ENCODE data around the gene GPR37L1.
A peak's percentile ranks its signal among the peaks of the same experiment; 100 is the strongest.

The GPR37L1 gene

DNA sequence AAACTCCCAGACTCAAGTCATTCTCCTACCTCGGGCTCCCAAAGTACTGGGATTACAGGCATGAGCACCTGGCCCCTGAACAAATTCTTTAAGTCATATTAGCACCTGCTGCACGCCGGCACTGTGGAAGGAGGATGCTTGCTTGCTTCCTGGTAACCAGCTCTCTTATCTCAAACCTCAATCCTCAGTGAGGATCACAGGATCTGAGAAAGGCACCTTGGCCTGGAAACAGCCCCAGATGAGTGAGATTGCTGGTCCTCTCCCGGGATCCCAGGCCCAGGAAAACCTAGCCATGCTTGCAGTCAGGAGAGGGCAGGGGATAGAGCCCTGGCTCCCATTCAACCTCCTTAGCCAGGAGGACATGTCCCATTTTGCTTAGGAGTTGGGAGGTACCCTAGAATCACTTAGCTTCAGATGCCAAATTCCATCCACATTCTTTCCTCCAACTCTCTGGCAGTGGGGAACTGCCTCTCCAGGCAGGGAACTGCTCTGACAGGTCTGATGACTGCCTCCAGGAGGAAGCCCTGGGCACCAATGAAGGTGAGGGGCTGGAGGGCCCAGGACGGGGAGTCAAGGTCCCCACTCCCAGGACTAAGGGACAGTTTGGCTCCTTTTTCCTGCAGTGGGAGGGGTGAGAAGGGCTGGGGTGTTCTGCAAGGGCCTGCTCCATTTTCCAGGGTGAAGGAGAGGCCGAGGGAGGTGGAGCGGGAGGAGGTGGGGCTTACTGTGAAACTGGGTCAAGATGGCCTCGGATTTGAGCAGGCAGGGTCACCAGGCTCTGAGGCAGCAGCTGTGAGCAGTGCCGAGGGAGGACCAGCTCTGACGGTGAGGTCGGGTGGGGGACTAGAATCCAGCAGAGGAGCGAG is 9.5 kb downstream of the GPR37L1 start:
- no peak overlapping the region for H3K4me2 ChIP-seq (ENCODE audit: low read length, poor library complexity, severe bottlenecking)
- H3K14ac ChIP-seq (ENCODE audit: low read length in 2 of 2): no peak overlapping the region
- H3K4me3 ChIP-seq (ENCODE audit: insufficient read depth in 1 of 2, low read depth in 1 of 2, low read length in 2 of 2): no peak overlapping the region
- no peak overlapping the region for H2BK120ac ChIP-seq (ENCODE audit: low read depth, low read length)
- no peak overlapping the region for H2BK5ac ChIP-seq (ENCODE audit: low read depth, low read length, poor library complexity, severe bottlenecking)
- WGBS: 91% methylated on average over 12 of the region's 12 CpGs
- H3K9ac ChIP-seq (ENCODE audit: low read length): peak overlapping the region; percentile 38
- peaks cover 0 to 1% of the 10 kb centered on the region in 2 experiments for H3K27me3 ChIP-seq (ENCODE audit: control insufficient read depth in 1 of 2, insufficient read depth in 1 of 2, low read length in 2 of 2)
- peaks cover 17% of the 10 kb centered on the region for H3K79me1 ChIP-seq (replicated peaks; ENCODE audit: low read length, poor library complexity, severe bottlenecking)
- no peak overlapping the region for H3K23ac ChIP-seq (ENCODE audit: low read length in 2 of 2)
- H2BK12ac ChIP-seq (ENCODE audit: low read length in 2 of 2): no peak overlapping the region
- H3K27ac ChIP-seq (ENCODE audit: low read length, poor library complexity, severe bottlenecking): no peak overlapping the region
- no peak overlapping the region for H3K4ac ChIP-seq (ENCODE audit: low read depth in 1 of 2, low read length in 2 of 2)
- no peak overlapping the region for H4K91ac ChIP-seq (ENCODE audit: low read length)
- H4K8ac ChIP-seq (ENCODE audit: low read length): no peak overlapping the region
- no peak overlapping the region for H2BK15ac ChIP-seq (ENCODE audit: low read depth, poor library complexity, severe bottlenecking)
- peaks cover 39 to 50% of the 10 kb centered on the region in 2 experiments for H3K36me3 ChIP-seq (ENCODE audit: control insufficient read depth in 1 of 2, insufficient read depth in 2 of 2, low read depth in 1 of 2, low read length in 2 of 2)
- no peak for DNase-seq
- H3K18ac ChIP-seq (ENCODE audit: low read depth in 1 of 2, low read length in 2 of 2): no peak overlapping the region
- H2AK5ac ChIP-seq (ENCODE audit: low read length, severe bottlenecking): no peak overlapping the region
- H3K4me1 ChIP-seq (ENCODE audit: control insufficient read depth, insufficient read depth, low read depth, low read length): peaks cover 5% of the 10 kb centered on the region
- H3K9me3 ChIP-seq (ENCODE audit: control insufficient read depth, low read length): no peaks in the 10 kb centered on the region
- H2AFZ ChIP-seq (ENCODE audit: low read depth, low read length): no peak overlapping the region

DNA sequence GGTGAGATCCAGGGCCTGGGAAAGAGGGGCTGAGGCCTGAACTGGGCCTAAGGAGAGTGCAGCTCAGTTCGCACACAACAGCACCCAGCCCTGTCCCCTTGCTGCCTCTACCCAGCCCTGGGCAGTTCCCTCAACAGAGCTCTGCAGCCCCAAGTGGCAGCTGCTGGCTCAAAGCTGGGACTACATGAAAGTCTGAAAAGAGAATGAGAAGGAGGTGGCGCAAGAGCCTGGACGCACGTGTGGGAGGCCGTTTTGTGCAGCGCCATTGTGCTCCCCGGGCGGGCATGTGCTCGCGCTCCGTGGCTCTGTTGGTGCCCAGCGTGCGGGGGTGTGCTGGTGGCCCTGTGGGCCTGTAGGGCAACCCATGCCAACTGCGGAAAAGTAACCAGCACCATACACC is 10.3 kb downstream of the GPR37L1 start:
- Histone ChIP-seq H2BK120ac (ENCODE audit: low read depth, low read length) (no peak overlapping the region), H3K36me3 (ENCODE audit: control insufficient read depth in 1 of 2, insufficient read depth in 2 of 2, low read depth in 1 of 2, low read length in 2 of 2) (peaks cover 45 to 58% of the 10 kb centered on the region in 2 experiments), H2BK5ac (ENCODE audit: low read depth, low read length, poor library complexity, severe bottlenecking) (no peak overlapping the region), H3K9ac (ENCODE audit: low read length) (peak overlapping the region; percentile 38), H3K9me3 (ENCODE audit: control insufficient read depth, low read length) (no peaks in the 10 kb centered on the region), H2BK15ac (ENCODE audit: low read depth, poor library complexity, severe bottlenecking) (no peak overlapping the region), H4K91ac (ENCODE audit: low read length) (no peak overlapping the region), H3K27me3 (ENCODE audit: control insufficient read depth in 1 of 2, insufficient read depth in 1 of 2, low read length in 2 of 2) (no peaks in the 10 kb centered on the region), H3K4me2 (ENCODE audit: low read length, poor library complexity, severe bottlenecking) (no peak overlapping the region), H3K23ac (ENCODE audit: low read length in 2 of 2) (no peak overlapping the region), H3K27ac (ENCODE audit: low read length, poor library complexity, severe bottlenecking) (no peak overlapping the region), H3K4ac (ENCODE audit: low read depth in 1 of 2, low read length in 2 of 2) (no peak overlapping the region), H3K14ac (ENCODE audit: low read length in 2 of 2) (no peak overlapping the region), H3K4me1 (ENCODE audit: control insufficient read depth, insufficient read depth, low read depth, low read length) (peaks cover 5% of the 10 kb centered on the region), H3K18ac (ENCODE audit: low read depth in 1 of 2, low read length in 2 of 2) (no peak overlapping the region), H4K8ac (ENCODE audit: low read length) (no peak overlapping the region), H2AK5ac (ENCODE audit: low read length, severe bottlenecking) (no peak overlapping the region), H3K79me1 (replicated peaks; ENCODE audit: low read length, poor library complexity, severe bottlenecking) (peaks cover 17% of the 10 kb centered on the region), H2BK12ac (ENCODE audit: low read length in 2 of 2) (no peak overlapping the region), H2AFZ (ENCODE audit: low read depth, low read length) (no peak overlapping the region), H3K4me3 (ENCODE audit: insufficient read depth in 1 of 2, low read depth in 1 of 2, low read length in 2 of 2) (no peak overlapping the region)
- DNase-seq: no peak
- WGBS: 96% methylated on average over 10 of the region's 14 CpGs

DNA sequence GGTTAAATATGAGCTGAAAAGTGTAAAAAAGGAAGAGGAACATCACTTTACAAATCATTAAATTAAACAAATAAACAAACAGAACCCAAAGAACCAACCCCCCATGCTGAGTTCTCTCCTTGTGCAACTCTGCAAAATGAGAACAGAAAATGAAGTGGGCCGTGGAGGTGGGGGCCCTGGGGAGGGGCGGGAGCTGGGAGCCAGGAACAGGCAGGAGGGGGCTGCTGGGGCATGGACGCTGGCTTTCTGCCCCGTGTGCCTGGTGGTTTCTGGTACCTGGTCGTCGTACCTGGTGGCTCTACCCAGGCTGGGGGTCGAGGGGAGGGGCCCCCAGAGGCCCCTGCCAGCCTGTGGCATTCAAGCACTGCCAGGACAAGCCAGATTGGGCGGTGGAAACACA is 10.8 kb downstream of the GPR37L1 start:
- 95% methylated on average over 8 of the region's 8 CpGs for WGBS
- H2BK12ac ChIP-seq (ENCODE audit: low read length in 2 of 2): no peak overlapping the region
- no peak overlapping the region for H3K27ac ChIP-seq (ENCODE audit: low read length, poor library complexity, severe bottlenecking)
- H3K27me3 ChIP-seq (ENCODE audit: control insufficient read depth in 1 of 2, insufficient read depth in 1 of 2, low read length in 2 of 2): no peaks in the 10 kb centered on the region
- peaks cover 7% of the 10 kb centered on the region for H3K4me1 ChIP-seq (ENCODE audit: control insufficient read depth, insufficient read depth, low read depth, low read length)
- no peak overlapping the region for H3K9ac ChIP-seq (ENCODE audit: low read length)
- peak overlapping the region; percentile 13 for H4K8ac ChIP-seq (ENCODE audit: low read length)
- no peak overlapping the region for H3K18ac ChIP-seq (ENCODE audit: low read depth in 1 of 2, low read length in 2 of 2)
- H3K9me3 ChIP-seq (ENCODE audit: control insufficient read depth, low read length): no peaks in the 10 kb centered on the region
- H3K4me3 ChIP-seq (ENCODE audit: insufficient read depth in 1 of 2, low read depth in 1 of 2, low read length in 2 of 2): no peak overlapping the region
- H2AFZ ChIP-seq (ENCODE audit: low read depth, low read length): no peak overlapping the region
- peaks cover 49 to 63% of the 10 kb centered on the region in 2 experiments for H3K36me3 ChIP-seq (ENCODE audit: control insufficient read depth in 1 of 2, insufficient read depth in 2 of 2, low read depth in 1 of 2, low read length in 2 of 2)
- H3K4me2 ChIP-seq (ENCODE audit: low read length, poor library complexity, severe bottlenecking): no peak overlapping the region
- H3K4ac ChIP-seq (ENCODE audit: low read depth in 1 of 2, low read length in 2 of 2): no peak overlapping the region
- H3K79me1 ChIP-seq (replicated peaks; ENCODE audit: low read length, poor library complexity, severe bottlenecking): peaks cover 20% of the 10 kb centered on the region
- H2BK15ac ChIP-seq (ENCODE audit: low read depth, poor library complexity, severe bottlenecking): no peak overlapping the region
- H2BK120ac ChIP-seq (ENCODE audit: low read depth, low read length): no peak overlapping the region
- no peak for DNase-seq
- no peak overlapping the region for H4K91ac ChIP-seq (ENCODE audit: low read length)
- H3K23ac ChIP-seq (ENCODE audit: low read length in 2 of 2): no peak overlapping the region
- no peak overlapping the region for H2BK5ac ChIP-seq (ENCODE audit: low read depth, low read length, poor library complexity, severe bottlenecking)
- H3K14ac ChIP-seq (ENCODE audit: low read length in 2 of 2): no peak overlapping the region
- no peak overlapping the region for H2AK5ac ChIP-seq (ENCODE audit: low read length, severe bottlenecking)

- no peaks in the 10 kb centered on the region for H3K9me3 ChIP-seq (ENCODE audit: control insufficient read depth, low read length)
- H3K36me3 ChIP-seq (ENCODE audit: control insufficient read depth in 1 of 2, insufficient read depth in 2 of 2, low read depth in 1 of 2, low read length in 2 of 2): peaks cover 54 to 63% of the 10 kb centered on the region in 2 experiments
- no peak overlapping the region for H2AK5ac ChIP-seq (ENCODE audit: low read length, severe bottlenecking)
- no peak overlapping the region for H4K91ac ChIP-seq (ENCODE audit: low read length)
- H3K27me3 ChIP-seq (ENCODE audit: control insufficient read depth in 1 of 2, insufficient read depth in 1 of 2, low read length in 2 of 2): no peaks in the 10 kb centered on the region
- H2BK15ac ChIP-seq (ENCODE audit: low read depth, poor library complexity, severe bottlenecking): no peak overlapping the region
- H3K23ac ChIP-seq (ENCODE audit: low read length in 2 of 2): no peak overlapping the region
- no peak overlapping the region for H3K4me2 ChIP-seq (ENCODE audit: low read length, poor library complexity, severe bottlenecking)
- no peak overlapping the region for H2BK120ac ChIP-seq (ENCODE audit: low read depth, low read length)
- no peak overlapping the region for H3K4me3 ChIP-seq (ENCODE audit: insufficient read depth in 1 of 2, low read depth in 1 of 2, low read length in 2 of 2)
- no peak for DNase-seq
- no peak overlapping the region for H3K27ac ChIP-seq (ENCODE audit: low read length, poor library complexity, severe bottlenecking)
- 98% methylated on average over 3 of the region's 5 CpGs for WGBS
- no peak overlapping the region for H3K18ac ChIP-seq (ENCODE audit: low read depth in 1 of 2, low read length in 2 of 2)
- peaks cover 20% of the 10 kb centered on the region for H3K79me1 ChIP-seq (replicated peaks; ENCODE audit: low read length, poor library complexity, severe bottlenecking)
- H3K4ac ChIP-seq (ENCODE audit: low read depth in 1 of 2, low read length in 2 of 2): no peak overlapping the region
- no peak overlapping the region for H2AFZ ChIP-seq (ENCODE audit: low read depth, low read length)
- H4K8ac ChIP-seq (ENCODE audit: low read length): no peak overlapping the region
- H3K4me1 ChIP-seq (ENCODE audit: control insufficient read depth, insufficient read depth, low read depth, low read length): peaks cover 7% of the 10 kb centered on the region
- H3K9ac ChIP-seq (ENCODE audit: low read length): no peak overlapping the region
- no peak overlapping the region for H2BK12ac ChIP-seq (ENCODE audit: low read length in 2 of 2)
- H2BK5ac ChIP-seq (ENCODE audit: low read depth, low read length, poor library complexity, severe bottlenecking): no peak overlapping the region
- H3K14ac ChIP-seq (ENCODE audit: low read length in 2 of 2): no peak overlapping the region
These were observed 11.3 kb downstream of the GPR37L1 start for GRCh38 chr1:202133989-202134388.
